SH-SY5Y (cell line): ENCODE results near the gene PDZRN4.

ENCODE experiments used
- GATA2 ChIP-seq: IDR thresholded peaks from 2 replicates; pipeline ENCODE4 v1.6.1; 2011; ENCODE audit warnings: mild to moderate bottlenecking, low read depth, low read length
- GATA3 ChIP-seq: IDR thresholded peaks from 2 replicates; pipeline ENCODE4 v1.6.1; 2011; ENCODE audit warnings: low read depth, mild to moderate bottlenecking, low read length, moderate library complexity

GRCh38 chr12:41552588-41552987, 364.5 kb downstream of the PDZRN4 start:
- TF ChIP-seq GATA3, result no peak
- TF ChIP-seq GATA2, result no peak
